HG03045 (cell line): ENCODE measurements around the gene WNT3A.

Source experiments
- ATAC-seq: cut with Tn5 transposase; IDR thresholded peaks from one replicate; pipeline ENCODE4 v1.9.1; 2021; ENCODE audit warnings: mild to moderate bottlenecking, moderate library complexity; ENCODE audit not compliant: unreplicated experiment

WNT3A gene

DNA sequence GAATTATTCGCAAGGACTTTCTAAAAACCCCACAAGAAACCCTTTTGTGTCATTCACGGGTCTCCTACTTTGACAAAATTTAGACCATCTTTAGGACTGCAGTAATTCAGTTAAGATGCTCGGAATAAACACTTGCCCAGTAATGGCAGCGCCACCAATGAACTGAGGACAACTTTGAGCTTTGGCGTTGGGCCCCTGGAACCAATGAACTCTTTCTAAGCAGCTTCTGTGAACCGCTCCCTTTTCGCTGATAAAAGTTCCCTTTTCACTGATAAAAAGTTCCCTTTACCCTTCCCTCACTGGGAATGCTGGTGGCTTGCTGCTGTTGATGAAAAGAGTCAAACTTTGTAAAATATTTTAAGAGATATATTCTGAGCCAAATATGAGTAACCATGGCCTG, 103.8 kb downstream of the WNT3A start:
- ATAC-seq: no peak
